ENCODE measurements around the gene KMT5C.
A peak's percentile ranks its signal among the peaks of the same experiment; 100 is the strongest.

The KMT5C gene

DNA sequence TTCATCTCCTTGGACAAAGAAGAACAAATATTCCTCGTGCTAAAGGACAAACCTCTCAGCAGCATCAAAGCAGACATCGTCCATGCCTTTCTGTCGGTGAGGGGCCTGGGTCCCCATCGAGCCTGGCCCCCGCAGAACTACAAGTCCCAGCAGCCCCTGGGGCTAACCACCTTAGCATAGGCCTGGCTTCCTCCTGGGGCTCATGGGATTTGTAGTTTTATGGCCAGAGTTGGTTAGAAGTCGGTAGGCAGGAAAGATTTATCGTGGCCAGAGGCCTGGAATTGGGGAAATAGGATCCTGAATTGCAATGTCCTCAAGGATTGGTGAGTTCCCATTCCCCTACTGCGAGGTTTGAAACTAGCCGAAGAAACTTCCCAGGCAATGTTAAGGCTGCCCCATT, 34.2 kb upstream of the KMT5C start (continued):
- TF ChIP-seq, protein P1, sequence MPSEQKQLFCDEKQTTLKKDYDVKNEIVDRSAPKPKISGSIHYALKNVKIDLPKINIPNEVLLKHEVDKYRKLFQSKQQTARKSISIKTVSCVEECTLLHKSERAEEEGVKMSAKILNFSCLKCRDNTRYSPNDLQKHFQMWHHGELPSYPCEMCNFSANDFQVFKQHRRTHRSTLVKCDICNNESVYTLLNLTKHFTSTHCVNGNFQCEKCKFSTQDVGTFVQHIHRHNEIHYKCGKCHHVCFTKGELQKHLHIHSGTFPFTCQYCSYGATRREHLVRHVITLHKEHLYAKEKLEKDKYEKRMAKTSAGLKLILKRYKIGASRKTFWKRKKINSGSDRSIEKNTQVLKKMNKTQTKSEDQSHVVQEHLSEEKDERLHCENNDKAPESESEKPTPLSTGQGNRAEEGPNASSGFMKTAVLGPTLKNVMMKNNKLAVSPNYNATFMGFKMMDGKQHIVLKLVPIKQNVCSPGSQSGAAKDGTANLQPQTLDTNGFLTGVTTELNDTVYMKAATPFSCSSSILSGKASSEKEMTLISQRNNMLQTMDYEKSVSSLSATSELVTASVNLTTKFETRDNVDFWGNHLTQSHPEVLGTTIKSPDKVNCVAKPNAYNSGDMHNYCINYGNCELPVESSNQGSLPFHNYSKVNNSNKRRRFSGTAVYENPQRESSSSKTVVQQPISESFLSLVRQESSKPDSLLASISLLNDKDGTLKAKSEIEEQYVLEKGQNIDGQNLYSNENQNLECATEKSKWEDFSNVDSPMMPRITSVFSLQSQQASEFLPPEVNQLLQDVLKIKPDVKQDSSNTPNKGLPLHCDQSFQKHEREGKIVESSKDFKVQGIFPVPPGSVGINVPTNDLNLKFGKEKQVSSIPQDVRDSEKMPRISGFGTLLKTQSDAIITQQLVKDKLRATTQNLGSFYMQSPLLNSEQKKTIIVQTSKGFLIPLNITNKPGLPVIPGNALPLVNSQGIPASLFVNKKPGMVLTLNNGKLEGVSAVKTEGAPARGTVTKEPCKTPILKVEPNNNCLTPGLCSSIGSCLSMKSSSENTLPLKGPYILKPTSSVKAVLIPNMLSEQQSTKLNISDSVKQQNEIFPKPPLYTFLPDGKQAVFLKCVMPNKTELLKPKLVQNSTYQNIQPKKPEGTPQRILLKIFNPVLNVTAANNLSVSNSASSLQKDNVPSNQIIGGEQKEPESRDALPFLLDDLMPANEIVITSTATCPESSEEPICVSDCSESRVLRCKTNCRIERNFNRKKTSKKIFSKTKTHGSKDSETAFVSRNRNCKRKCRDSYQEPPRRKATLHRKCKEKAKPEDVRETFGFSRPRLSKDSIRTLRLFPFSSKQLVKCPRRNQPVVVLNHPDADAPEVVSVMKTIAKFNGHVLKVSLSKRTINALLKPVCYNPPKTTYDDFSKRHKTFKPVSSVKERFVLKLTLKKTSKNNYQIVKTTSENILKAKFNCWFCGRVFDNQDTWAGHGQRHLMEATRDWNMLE (tag by site-specific recombination; conservative IDR thresholded peaks at IDR 0.05; ENCODE audit: low read depth), result no peak
- TF ChIP-seq ZNF2 (tag by site-specific recombination; IDR thresholded peaks at IDR 0.05) (no peak), ZNF76 (tag by site-specific recombination; IDR thresholded peaks at IDR 0.05; ENCODE audit: borderline replicate concordance, low read depth) (peak; percentile 96), ZNF660 (tag by site-specific recombination; IDR thresholded peaks at IDR 0.05) (no peak), SCRT1 (tag by site-specific recombination; IDR thresholded peaks at IDR 0.05; ENCODE audit: borderline replicate concordance) (no peak), ZNF394 (tag by site-specific recombination; IDR thresholded peaks at IDR 0.05; ENCODE audit: borderline replicate concordance) (no peak), FEZF1 (tag by site-specific recombination; IDR thresholded peaks at IDR 0.05) (no peak), SCRT2 (tag by site-specific recombination; IDR thresholded peaks at IDR 0.05) (no peak), ZNF146 (tag by site-specific recombination; IDR thresholded peaks at IDR 0.05) (no peak), KLF16 (tag by site-specific recombination; IDR thresholded peaks at IDR 0.05) (no peak), SP3 (tag by site-specific recombination; IDR thresholded peaks at IDR 0.05) (peak; percentile 14; the same call in 1 of the 2 replicates), ZNF335 (tag by site-specific recombination; conservative IDR thresholded peaks at IDR 0.05) (peak; percentile 39), ZNF830 (tag by site-specific recombination; IDR thresholded peaks at IDR 0.05; ENCODE audit: low read depth) (no peak), ZSCAN30 (tag by site-specific recombination; IDR thresholded peaks at IDR 0.05) (no peak)
- TF ChIP-seq, protein P2, sequence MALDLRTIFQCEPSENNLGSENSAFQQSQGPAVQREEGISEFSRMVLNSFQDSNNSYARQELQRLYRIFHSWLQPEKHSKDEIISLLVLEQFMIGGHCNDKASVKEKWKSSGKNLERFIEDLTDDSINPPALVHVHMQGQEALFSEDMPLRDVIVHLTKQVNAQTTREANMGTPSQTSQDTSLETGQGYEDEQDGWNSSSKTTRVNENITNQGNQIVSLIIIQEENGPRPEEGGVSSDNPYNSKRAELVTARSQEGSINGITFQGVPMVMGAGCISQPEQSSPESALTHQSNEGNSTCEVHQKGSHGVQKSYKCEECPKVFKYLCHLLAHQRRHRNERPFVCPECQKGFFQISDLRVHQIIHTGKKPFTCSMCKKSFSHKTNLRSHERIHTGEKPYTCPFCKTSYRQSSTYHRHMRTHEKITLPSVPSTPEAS (tag by site-specific recombination; IDR thresholded peaks at IDR 0.05), result no peak

- Histone ChIP-seq H3K4me1 (ENCODE audit: control insufficient read depth, insufficient read depth, low read length) (peaks cover 3% of the 10 kb centered on the region; the same call in 1 of the 2 replicates), H3K4me3 (ENCODE audit: low read depth, low read length) (no peak overlapping the region), H3K9me3 (ENCODE audit: control insufficient read depth, insufficient read depth, low read depth, low read length) (no peaks in the 10 kb centered on the region), H3K27ac (ENCODE audit: extremely low read depth, low read depth, low read length) (no peak overlapping the region), H3K36me3 (ENCODE audit: control insufficient read depth in 2 of 2, insufficient read depth in 1 of 2, low read length in 2 of 2) (peaks cover 17 to 71% of the 10 kb centered on the region in 2 experiments)
- ChIA-PET CTCF (interaction anchor here (0.6 kb wide), 2 partner anchors 79 to 165 kb away, joined by 3 read pairs; no protein-coding TSS in a partner anchor), POLR2A (interaction anchor here (1.0 kb wide), 1 partner anchor 33 kb away, joined by 3 read pairs; the partner anchor contains the start of gene KMT5C)
- TF ChIP-seq ZNF174 (tag by site-specific recombination; IDR thresholded peaks at IDR 0.05), result no peak
- no peak for TF ChIP-seq ZNF768 (tag by site-specific recombination; IDR thresholded peaks at IDR 0.05)
- peak; percentile 28; the same call in 1 of the 2 replicates for TF ChIP-seq ZBTB11 (tag by site-specific recombination; conservative IDR thresholded peaks at IDR 0.05; ENCODE audit: low read depth)
Observed at GRCh38 chr19:55305983-55306562, 33.6 kb upstream of the KMT5C start.
